GM18909 (cell line): ENCODE measurements around the gene SMIM23.

Source experiments
- ATAC-seq: cut with Tn5 transposase; IDR thresholded peaks from one replicate; pipeline ENCODE4 v1.9.1; 2021; ENCODE audit warnings: mild to moderate bottlenecking; ENCODE audit not compliant: unreplicated experiment, poor library complexity

The SMIM23 gene

GRCh38 chr5:171785517-171785916, at the start of gene SMIM23:
Gene SMIM23, plus strand, starts transcription at chr5:171785817. Its CDS starts 55 bp downstream, at chr5:171785872.
- ATAC-seq: no peak

- no peak for ATAC-seq
Measured at GRCh38 chr5:171736976-171737891, 48.4 kb upstream of the SMIM23 start.

- no peak for ATAC-seq
Measured at GRCh38 chr5:171738501-171738900, 47.1 kb upstream of the SMIM23 start.

- no peak for ATAC-seq
Measured at GRCh38 chr5:171739271-171739670, 46.3 kb upstream of the SMIM23 start.

GRCh38 chr5:171743436-171744076, 42.1 kb upstream of the SMIM23 start:
- peak; percentile 26 for ATAC-seq

- no peak for ATAC-seq
Measured at GRCh38 chr5:171744264-171744663, 41.4 kb upstream of the SMIM23 start.

GRCh38 chr5:171744882-171745281, 40.7 kb upstream of the SMIM23 start:
- ATAC-seq: no peak

GRCh38 chr5:171745602-171746001, 40.0 kb upstream of the SMIM23 start:
- no peak for ATAC-seq

- ATAC-seq: no peak
Measured at GRCh38 chr5:171747061-171747859, 38.4 kb upstream of the SMIM23 start.

- ATAC-seq: no peak
Measured at GRCh38 chr5:171748720-171749119, 36.9 kb upstream of the SMIM23 start.

- ATAC-seq: no peak
Measured at GRCh38 chr5:171749365-171749764, 36.3 kb upstream of the SMIM23 start.

GRCh38 chr5:171750311-171750788, 35.3 kb upstream of the SMIM23 start:
- ATAC-seq: no peak

GRCh38 chr5:171755354-171755821, 30.2 kb upstream of the SMIM23 start:
- no peak for ATAC-seq

- ATAC-seq: no peak
Measured at GRCh38 chr5:171757853-171758535, 27.6 kb upstream of the SMIM23 start.

- ATAC-seq: no peak
Measured at GRCh38 chr5:171759777-171760176, 25.8 kb upstream of the SMIM23 start.

GRCh38 chr5:171762021-171762608, 23.5 kb upstream of the SMIM23 start:
- no peak for ATAC-seq

- no peak for ATAC-seq
Measured at GRCh38 chr5:171762903-171763302, 22.7 kb upstream of the SMIM23 start.

GRCh38 chr5:171764265-171764664, 21.4 kb upstream of the SMIM23 start:
- no peak for ATAC-seq

GRCh38 chr5:171766875-171767274, 18.7 kb upstream of the SMIM23 start:
- no peak for ATAC-seq

- no peak for ATAC-seq
Measured at GRCh38 chr5:171770153-171770552, 15.5 kb upstream of the SMIM23 start.
